DND-41 (cell line): ENCODE data around the gene N4BP2.
"Not testable (repeated sequence)": the region's sequence is repeated elsewhere in the genome, so short reads cannot be mapped to it uniquely, and the experiment has no call there.

Experiments used
- ATAC-seq: fragments of 200-7000 bp; cut with Tn5 transposase; 3 replicates; pipeline ENCODE4 v1.9.1; 2021; ENCODE audit warnings: low read depth; ENCODE audit not compliant: insufficient read depth
- DNase-seq: peaks from one replicate; pipeline ENCODE4 v3.0.0-alpha.2; 2020
- H2AFZ ChIP-seq: 2 replicates; pipeline ENCODE4 v1.6.0; 2012; ENCODE audit warnings: low read depth, low read length
- H3K27ac ChIP-seq: 2 replicates; pipeline ENCODE4 v1.5.1; 2012; ENCODE audit warnings: low read length, inconsistent platforms
- H3K27me3 ChIP-seq: fragments of 200-600 bp; sonication (generic); 2 replicates; pipeline ENCODE4 v1.6.0; 2012; ENCODE audit warnings: low read length, mild to moderate bottlenecking, inconsistent platforms; ENCODE audit not compliant: insufficient read depth, poor library complexity
- H3K36me3 ChIP-seq: 2 replicates; pipeline ENCODE4 v1.5.1; 2012; ENCODE audit warnings: low read length, inconsistent platforms; ENCODE audit not compliant: insufficient read depth
- H3K4me1 ChIP-seq: 2 replicates; pipeline ENCODE4 v1.5.1; 2012; ENCODE audit warnings: mild to moderate bottlenecking, low read length; ENCODE audit not compliant: insufficient read depth
- H3K4me2 ChIP-seq: 2 replicates; pipeline ENCODE4 v1.6.0; 2012; ENCODE audit warnings: mild to moderate bottlenecking, moderate library complexity, low read length, inconsistent platforms; ENCODE audit not compliant: insufficient read depth
- H3K4me3 ChIP-seq, 2 experiments: fragments of 200-600 bp in 1 of 2; shearing (Covaris generic) in 1 of 2; 2 replicates each; pipeline ENCODE4 v1.5.1; 2012 to 2016; ENCODE audit warnings: inconsistent platforms in 2 of 2, low read length in 2 of 2, mild to moderate bottlenecking in 2 of 2, low read depth in 1 of 2, moderate library complexity in 1 of 2
- H3K79me2 ChIP-seq: 2 replicates; pipeline ENCODE4 v1.6.0; 2012; ENCODE audit warnings: low read length, inconsistent platforms; ENCODE audit not compliant: insufficient read depth
- H3K9ac ChIP-seq: 2 replicates; pipeline ENCODE4 v1.6.0; 2012; ENCODE audit warnings: low read depth, mild to moderate bottlenecking, inconsistent platforms, low read length, moderate library complexity
- H3K9me3 ChIP-seq: 2 replicates; pipeline ENCODE4 v1.5.1; 2012; ENCODE audit warnings: low read length, moderate library complexity, mild to moderate bottlenecking, inconsistent platforms; ENCODE audit not compliant: insufficient read depth, severe bottlenecking
- H4K20me1 ChIP-seq: 2 replicates; pipeline ENCODE4 v1.6.0; 2012; ENCODE audit warnings: low read length; ENCODE audit not compliant: insufficient read depth
- CTCF ChIP-seq: IDR thresholded peaks from 2 replicates; pipeline ENCODE4 v1.5.1; 2012; ENCODE audit warnings: borderline replicate concordance, low read length, moderate library complexity, mild to moderate bottlenecking; ENCODE audit not compliant: poor library complexity, severe bottlenecking; ENCODE audit errors: extremely low read depth
- EZH2 ChIP-seq: IDR thresholded peaks from 3 replicates; pipeline ENCODE4 v1.6.1; 2012; ENCODE audit warnings: borderline replicate concordance, low read depth, mild to moderate bottlenecking, moderate library complexity, low read length, inconsistent platforms; ENCODE audit not compliant: severe bottlenecking

N4BP2 gene

GRCh38 chr4:40070387-40070786, 13.7 kb downstream of the N4BP2 start:
- Histone ChIP-seq H3K4me2 (no peak overlapping the region), H3K9me3 (no peaks in the 10 kb centered on the region), H3K9ac (no peak overlapping the region), H3K79me2 (peaks cover 98% of the 10 kb centered on the region), H3K4me3 (no peak overlapping the region), H4K20me1 (peaks cover 13% of the 10 kb centered on the region; the same call in 1 of the 2 replicates), H3K27ac (no peak overlapping the region), H3K36me3 (peaks cover 28% of the 10 kb centered on the region), H2AFZ (no peak overlapping the region), H3K4me1 (peaks cover 8% of the 10 kb centered on the region; the same call in 1 of the 2 replicates), H3K27me3 (no peaks in the 10 kb centered on the region)
- ATAC-seq (no peak), DNase-seq (no peak)
- TF ChIP-seq EZH2 = no peak
- no peak for TF ChIP-seq CTCF

- DNase-seq = no peak
- Histone ChIP-seq H3K4me3 (no peak overlapping the region), H3K4me1 (no peaks in the 10 kb centered on the region), H4K20me1 (peaks cover 2% of the 10 kb centered on the region; the same call in 1 of the 2 replicates), H3K9ac (no peak overlapping the region), H3K4me2 (no peak overlapping the region), H3K79me2 (peaks cover 88% of the 10 kb centered on the region), H2AFZ (no peak overlapping the region), H3K36me3 (peaks cover 21% of the 10 kb centered on the region), H3K9me3 (no peaks in the 10 kb centered on the region), H3K27ac (no peak overlapping the region), H3K27me3 (no peaks in the 10 kb centered on the region)
- no peak for ATAC-seq
- TF ChIP-seq CTCF (no peak), EZH2 (no peak)
Measured at GRCh38 chr4:40086421-40086820, 29.8 kb downstream of the N4BP2 start.

GRCh38 chr4:40087799-40088366, 31.2 kb downstream of the N4BP2 start:
- TF ChIP-seq CTCF = no peak
- TF ChIP-seq EZH2 = no peak
- H3K36me3 ChIP-seq = peaks cover 18% of the 10 kb centered on the region
- H3K9me3 ChIP-seq = no peaks in the 10 kb centered on the region

GRCh38 chr4:40093400-40093799, 36.8 kb downstream of the N4BP2 start:
- not testable (repeated sequence) for DNase-seq, H3K4me1 ChIP-seq, H3K9me3 ChIP-seq, H3K36me3 ChIP-seq, H3K4me3 ChIP-seq, H2AFZ ChIP-seq, H3K9ac ChIP-seq, ATAC-seq, H3K4me2 ChIP-seq, H3K27ac ChIP-seq, H3K27me3 ChIP-seq
- peaks cover 91% of the 10 kb centered on the region for H3K79me2 ChIP-seq
- peaks cover 10% of the 10 kb centered on the region; the same call in 1 of the 2 replicates for H4K20me1 ChIP-seq

More at GRCh38 chr4:40087799-40088366, 31.2 kb downstream of the N4BP2 start:
- H4K20me1 ChIP-seq = peaks cover 2% of the 10 kb centered on the region; the same call in 1 of the 2 replicates
- no peak overlapping the region for H3K9ac ChIP-seq
- H3K4me3 ChIP-seq = no peak overlapping the region
- no peak overlapping the region for H3K27ac ChIP-seq
- H3K79me2 ChIP-seq = peaks cover 90% of the 10 kb centered on the region
- DNase-seq (no peak), ATAC-seq (no peak)
- H3K27me3 ChIP-seq = no peaks in the 10 kb centered on the region
- no peaks in the 10 kb centered on the region for H3K4me1 ChIP-seq
- H3K4me2 ChIP-seq = no peak overlapping the region
- no peak overlapping the region for H2AFZ ChIP-seq
